Upper lobe of left lung (tissue), 4 donors: ENCODE results near the gene CDH12.

Source experiments
- CTCF ChIP-seq, 6 experiments: fragments of 450-650 bp in 4 of 6; fragments of 200-600 bp in 2 of 6; sonication (generic) in 2 of 6; IDR thresholded peaks; one replicate each; pipeline ENCODE4 v1.5.1; 2016 to 2019; ENCODE audit warnings: antibody characterized with exemption in 6 of 6
- POLR2A ChIP-seq, 4 donors: fragments of 450-650 bp; IDR thresholded peaks; one replicate each; pipeline ENCODE4 v1.5.1; 2016 to 2017; ENCODE audit warnings: antibody characterized with exemption in 4 of 4, mild to moderate bottlenecking in 2 of 4
- POLR2AphosphoS5 ChIP-seq, 2 donors: sonication (generic); formaldehyde crosslinking; IDR thresholded peaks; one replicate each; pipeline ENCODE4 v1.5.1; 2017; ENCODE audit warnings: antibody characterized with exemption in 2 of 2

GRCh38 chr5:22722056-22722455, 131.1 kb downstream of the CDH12 start:
- TF ChIP-seq POLR2A (IDR thresholded peaks at IDR 0.05), result no peak
- TF ChIP-seq POLR2AphosphoS5 (IDR thresholded peaks at IDR 0.05), result no peak
- no peak for TF ChIP-seq CTCF (IDR thresholded peaks at IDR 0.05)
